AG10803 (cell line): ENCODE data around the gene CDK19.

Experiments used
- DNase-seq: peaks from one replicate; pipeline ENCODE4 v3.0.0; 2010; ENCODE audit warnings: low read depth
- H3K4me3 ChIP-seq: 2 replicates; pipeline ENCODE4 v1.5.1; 2011; ENCODE audit warnings: mild to moderate bottlenecking, low read length, control low read depth
- CTCF ChIP-seq: conservative IDR thresholded peaks from 2 replicates; pipeline ENCODE4 v1.5.1; 2011; ENCODE audit warnings: mild to moderate bottlenecking, low read length, control low read depth, inconsistent platforms

The CDK19 gene

GRCh38 chr6:110562316-110562915 is 252.9 kb downstream of the CDK19 start:
- DNase-seq = no peak
- H3K4me3 ChIP-seq = no peak overlapping the region
- no peak for TF ChIP-seq CTCF

GRCh38 chr6:110561696-110562095 is 253.6 kb downstream of the CDK19 start:
- TF ChIP-seq CTCF = no peak
- H3K4me3 ChIP-seq = no peak overlapping the region
- DNase-seq = no peak

- TF ChIP-seq CTCF = no peak
- DNase-seq = no peak
- no peak overlapping the region for H3K4me3 ChIP-seq
Measured at GRCh38 chr6:110561008-110561396, 254.3 kb downstream of the CDK19 start.

- TF ChIP-seq CTCF = no peak
- DNase-seq = no peak
- no peak overlapping the region for H3K4me3 ChIP-seq
Measured at GRCh38 chr6:110560239-110561007, 254.8 kb downstream of the CDK19 start.
